Calu3 (cell line): Measurements from ENCODE around the gene FHAD1. TPM values are rescaled to one million over a fixed set of nuclear protein-coding genes. Genes with fewer than 3 reads are reported as not detected.

Experiments used
- BruUV-seq: library from RNA; stranded (reverse); fragments of 400-500 nt; replicated peaks from 2 replicates; lab custom pipeline; 2021; lab: Mats Ljungman, UMichigan
- CTCF ChIA-PET: fragments of 300-600 bp; sonication (Branson Sonifier 250); formaldehyde crosslinking; loops from one replicate; lab custom pipeline; 2022; ENCODE audit warnings: antibody characterized with exemption; lab: Charles Lee
- DNase-seq: peaks from one replicate; pipeline ENCODE4 v3.0.0; 2022
- H3K27ac Mint-ChIP-seq: one replicate; pipeline ENCODE4 v1.8.0; 2022; ENCODE audit warnings: mixed read lengths; ENCODE audit not compliant: unreplicated experiment
- H3K27me3 Mint-ChIP-seq: one replicate; pipeline ENCODE4 v1.8.0; 2022; ENCODE audit warnings: mixed read lengths; ENCODE audit not compliant: unreplicated experiment
- H3K36me3 Mint-ChIP-seq: one replicate; pipeline ENCODE4 v1.8.0; 2022; ENCODE audit warnings: mild to moderate bottlenecking, moderate library complexity, mixed read lengths; ENCODE audit not compliant: insufficient read depth, unreplicated experiment
- H3K4me1 Mint-ChIP-seq: one replicate; pipeline ENCODE4 v1.8.0; 2022; ENCODE audit warnings: mild to moderate bottlenecking, low read depth, mixed read lengths; ENCODE audit not compliant: unreplicated experiment
- H3K4me3 Mint-ChIP-seq: one replicate; pipeline ENCODE4 v1.8.0; 2022; ENCODE audit warnings: mild to moderate bottlenecking, low read depth, moderate library complexity, mixed read lengths; ENCODE audit not compliant: unreplicated experiment
- H3K9me3 Mint-ChIP-seq: one replicate; pipeline ENCODE4 v1.8.0; 2022; ENCODE audit warnings: low read depth, mixed read lengths; ENCODE audit not compliant: unreplicated experiment
- CTCF ChIP-seq: fragments of 200-600 bp; IDR thresholded peaks from one replicate; pipeline ENCODE4 v1.8.0; 2022; ENCODE audit warnings: antibody characterized with exemption; ENCODE audit not compliant: unreplicated experiment
- intact Hi-C: fragments of 100-400 bp; cut with micrococcal nuclease; formaldehyde crosslinking; loops from one replicate; pipeline ENCODE4 v1.10.0; 2022; ENCODE audit not compliant: unreplicated experiment
- total RNA-seq: library from RNA; stranded (reverse); gene quantifications from 2 replicates; pipeline ENCODE4 v1.2.3, GENCODE V29; 2022

FHAD1 gene
- total RNA-seq, 1 experiment from 2014 or later: 2.7 TPM

GRCh38 chr1:15251857-15252835, 5.1 kb downstream of the FHAD1 start:
- H3K27me3 Mint-ChIP-seq: no peaks in the 10 kb centered on the region
- H3K27ac Mint-ChIP-seq: no peak overlapping the region
- BruUV-seq: no TSS peak
- no peak overlapping the region for H3K4me3 Mint-ChIP-seq
- no peak for DNase-seq
- CTCF ChIA-PET: interaction anchor here (0.5 kb wide), 1 partner anchor 1500 kb away, joined by 4 read pairs; no protein-coding TSS in a partner anchor
- H3K9me3 Mint-ChIP-seq: no peaks in the 10 kb centered on the region
- H3K36me3 Mint-ChIP-seq: peaks cover 5% of the 10 kb centered on the region
- no peak for TF ChIP-seq CTCF
- intact Hi-C loops: no loop called here
- peaks cover 8% of the 10 kb centered on the region for H3K4me1 Mint-ChIP-seq

GRCh38 chr1:15254559-15254958, 7.5 kb downstream of the FHAD1 start:
- intact Hi-C loops: no loop called here
- no peak overlapping the region for H3K27ac Mint-ChIP-seq
- no peak overlapping the region for H3K4me3 Mint-ChIP-seq
- no peaks in the 10 kb centered on the region for H3K4me1 Mint-ChIP-seq
- BruUV-seq: no TSS peak
- DNase-seq: no peak
- no peak for TF ChIP-seq CTCF
- CTCF ChIA-PET: interaction anchor here (1.4 kb wide), 1 partner anchor 126 kb away, joined by 3 read pairs; no protein-coding TSS in a partner anchor
- no peaks in the 10 kb centered on the region for H3K27me3 Mint-ChIP-seq
- no peaks in the 10 kb centered on the region for H3K9me3 Mint-ChIP-seq
- H3K36me3 Mint-ChIP-seq: no peaks in the 10 kb centered on the region

GRCh38 chr1:15255582-15256149, 8.6 kb downstream of the FHAD1 start:
- Mint-ChIP-seq H3K27me3 (no peaks in the 10 kb centered on the region), H3K4me1 (peaks cover 6% of the 10 kb centered on the region), H3K27ac (no peak overlapping the region), H3K9me3 (no peaks in the 10 kb centered on the region), H3K36me3 (no peaks in the 10 kb centered on the region), H3K4me3 (no peak overlapping the region)
- intact Hi-C loops: no loop called here
- CTCF ChIA-PET: no interaction called here
- no peak for TF ChIP-seq CTCF
- no TSS peak for BruUV-seq
- no peak for DNase-seq

GRCh38 chr1:15256584-15256983, 9.6 kb downstream of the FHAD1 start:
- no TSS peak for BruUV-seq
- CTCF ChIA-PET: interaction anchor here (0.7 kb wide), 1 partner anchor 78 kb away, joined by 5 read pairs; no protein-coding TSS in a partner anchor
- intact Hi-C loops: no loop called here

More at GRCh38 chr1:15256584-15256983, 9.6 kb downstream of the FHAD1 start:
- no peak for TF ChIP-seq CTCF
- H3K4me3 Mint-ChIP-seq: no peak overlapping the region
- H3K27ac Mint-ChIP-seq: no peak overlapping the region
- H3K9me3 Mint-ChIP-seq: no peaks in the 10 kb centered on the region
- H3K36me3 Mint-ChIP-seq: no peaks in the 10 kb centered on the region
- no peaks in the 10 kb centered on the region for H3K27me3 Mint-ChIP-seq
- peaks cover 16% of the 10 kb centered on the region for H3K4me1 Mint-ChIP-seq
- no peak for DNase-seq
